Measurements from ENCODE around the gene KDM1B. TPM values are rescaled to one million over a fixed set of nuclear protein-coding genes. Genes with fewer than 3 reads are reported as not detected.

The KDM1B gene
- total RNA-seq, 4 donors from 2014 or later: 11.0 to 14.5 (median 12.7) TPM

- Histone ChIP-seq H3K9me3 (peaks cover 0 to 21% (median 0%) of the 10 kb centered on the region in 3 donors), H3K27me3 (no peaks in the 10 kb centered on the region), H3K36me3 (peaks cover 0 to 86% of the 10 kb centered on the region in 2 donors), H3K4me3 (no peak overlapping the region), H3K4me1 (no peaks in the 10 kb centered on the region), H3K27ac (no peak overlapping the region)
- no peak for ATAC-seq
- WGBS, 2 donors (ENCODE audit: low coverage in 1 of 2): 82 to 100% methylated on average over 1 of the region's 1 CpG
- TF ChIP-seq, protein P1, sequence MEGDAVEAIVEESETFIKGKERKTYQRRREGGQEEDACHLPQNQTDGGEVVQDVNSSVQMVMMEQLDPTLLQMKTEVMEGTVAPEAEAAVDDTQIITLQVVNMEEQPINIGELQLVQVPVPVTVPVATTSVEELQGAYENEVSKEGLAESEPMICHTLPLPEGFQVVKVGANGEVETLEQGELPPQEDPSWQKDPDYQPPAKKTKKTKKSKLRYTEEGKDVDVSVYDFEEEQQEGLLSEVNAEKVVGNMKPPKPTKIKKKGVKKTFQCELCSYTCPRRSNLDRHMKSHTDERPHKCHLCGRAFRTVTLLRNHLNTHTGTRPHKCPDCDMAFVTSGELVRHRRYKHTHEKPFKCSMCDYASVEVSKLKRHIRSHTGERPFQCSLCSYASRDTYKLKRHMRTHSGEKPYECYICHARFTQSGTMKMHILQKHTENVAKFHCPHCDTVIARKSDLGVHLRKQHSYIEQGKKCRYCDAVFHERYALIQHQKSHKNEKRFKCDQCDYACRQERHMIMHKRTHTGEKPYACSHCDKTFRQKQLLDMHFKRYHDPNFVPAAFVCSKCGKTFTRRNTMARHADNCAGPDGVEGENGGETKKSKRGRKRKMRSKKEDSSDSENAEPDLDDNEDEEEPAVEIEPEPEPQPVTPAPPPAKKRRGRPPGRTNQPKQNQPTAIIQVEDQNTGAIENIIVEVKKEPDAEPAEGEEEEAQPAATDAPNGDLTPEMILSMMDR (IDR thresholded peaks at IDR 0.05): no peak
- TF ChIP-seq EP300 (IDR thresholded peaks at IDR 0.05) (no peak), POLR2AphosphoS5 (IDR thresholded peaks at IDR 0.05) (no peak), POLR2A (IDR thresholded peaks at IDR 0.05) (no peak)
These were observed 79.3 kb downstream of the KDM1B start for GRCh38 chr6:18234564-18234963.

GRCh38 chr6:18235524-18235923, 80.3 kb downstream of the KDM1B start:
- Histone ChIP-seq H3K36me3 (peaks cover 0 to 80% of the 10 kb centered on the region in 2 donors), H3K4me3 (no peak overlapping the region), H3K9me3 (peaks cover 0 to 17% (median 0%) of the 10 kb centered on the region in 3 donors), H3K4me1 (no peaks in the 10 kb centered on the region), H3K27me3 (no peaks in the 10 kb centered on the region), H3K27ac (no peak overlapping the region)
- ATAC-seq: no peak
- no peak for TF ChIP-seq POLR2AphosphoS5 (IDR thresholded peaks at IDR 0.05)
- TF ChIP-seq, protein P1 (IDR thresholded peaks at IDR 0.05): no peak
- TF ChIP-seq EP300 (IDR thresholded peaks at IDR 0.05): no peak
- no peak for TF ChIP-seq POLR2A (IDR thresholded peaks at IDR 0.05)
- 75 to 85% methylated on average over 1 to 3 of the region's 3 CpGs for WGBS, 2 donors (ENCODE audit: low coverage in 1 of 2)

DNA sequence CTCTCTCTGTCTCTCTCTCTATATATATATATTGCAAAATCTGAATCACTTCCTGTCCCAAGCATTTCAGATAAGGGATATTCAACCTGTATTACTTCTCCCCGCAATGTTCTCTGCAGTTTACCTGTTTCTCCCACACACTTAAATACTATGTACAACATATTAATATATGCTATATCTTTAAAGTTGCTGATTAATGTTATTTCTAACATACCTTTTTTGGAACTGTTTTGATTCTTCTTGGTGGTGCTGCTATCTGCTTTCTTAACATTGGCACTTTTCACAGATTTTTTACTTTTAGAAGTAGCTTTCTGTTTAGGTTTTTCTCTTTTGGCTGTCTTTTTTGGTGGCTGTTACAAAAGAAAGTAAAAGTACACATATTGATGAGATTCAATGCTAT, 81.9 kb downstream of the KDM1B start:
- Histone ChIP-seq H3K27me3 (no peaks in the 10 kb centered on the region), H3K4me1 (peaks cover 0 to 7% (median 0%) of the 10 kb centered on the region in 3 donors), H3K27ac (no peak overlapping the region), H3K36me3 (peaks cover 0 to 66% of the 10 kb centered on the region in 2 donors), H3K9me3 (peaks cover 0 to 8% (median 0%) of the 10 kb centered on the region in 3 donors), H3K4me3 (no peak overlapping the region)
- no peak for TF ChIP-seq POLR2A (IDR thresholded peaks at IDR 0.05)
- TF ChIP-seq, protein P1 (IDR thresholded peaks at IDR 0.05): no peak
- no peak for TF ChIP-seq POLR2AphosphoS5 (IDR thresholded peaks at IDR 0.05)
- no peak for TF ChIP-seq EP300 (IDR thresholded peaks at IDR 0.05)
- WGBS, 2 donors (ENCODE audit: low coverage in 1 of 2): 96 to 100% methylated on average over 1 of the region's 1 CpG
- ATAC-seq: no peak

GRCh38 chr6:18240230-18240629, 85.0 kb downstream of the KDM1B start:
- ATAC-seq: no peak
- Histone ChIP-seq H3K27me3 (no peaks in the 10 kb centered on the region), H3K4me1 (peaks cover 0 to 7% (median 0%) of the 10 kb centered on the region in 3 donors), H3K4me3 (no peak overlapping the region), H3K27ac (no peak overlapping the region), H3K36me3 (peaks cover 3 to 68% of the 10 kb centered on the region in 2 donors), H3K9me3 (no peaks in the 10 kb centered on the region)
- TF ChIP-seq EP300 (IDR thresholded peaks at IDR 0.05) (no peak), POLR2AphosphoS5 (IDR thresholded peaks at IDR 0.05) (no peak), POLR2A (IDR thresholded peaks at IDR 0.05) (no peak)
- TF ChIP-seq, protein P1 (IDR thresholded peaks at IDR 0.05): no peak
- 62 to 66% methylated on average over 2 of the region's 2 CpGs for WGBS, 2 donors (ENCODE audit: low coverage in 1 of 2)

- Histone ChIP-seq H3K36me3 (peaks cover 3 to 64% of the 10 kb centered on the region in 2 donors), H3K27me3 (no peaks in the 10 kb centered on the region), H3K9me3 (no peaks in the 10 kb centered on the region), H3K27ac (no peak overlapping the region), H3K4me3 (no peak overlapping the region), H3K4me1 (peaks cover 0 to 7% (median 0%) of the 10 kb centered on the region in 3 donors)
- TF ChIP-seq POLR2A (IDR thresholded peaks at IDR 0.05): no peak
- no peak for TF ChIP-seq POLR2AphosphoS5 (IDR thresholded peaks at IDR 0.05)
- TF ChIP-seq, protein P1 (IDR thresholded peaks at IDR 0.05): no peak
- no peak for TF ChIP-seq EP300 (IDR thresholded peaks at IDR 0.05)
- ATAC-seq: no peak
- WGBS, 2 donors (ENCODE audit: low coverage in 1 of 2): 42 to 63% methylated on average over 1 of the region's 1 CpG
These were observed 86.2 kb downstream of the KDM1B start for GRCh38 chr6:18241208-18242038.

Data from gastroesophageal sphincter (tissue), 4 donors.